Measurements from ENCODE around the gene TRAPPC10. TPM values are rescaled to one million over a fixed set of nuclear protein-coding genes. Genes with fewer than 3 reads are reported as not detected.
A peak's percentile ranks its signal among the peaks of the same experiment; 100 is the strongest.

TRAPPC10 gene
- total and polyA plus RNA-seq, 9 of the 15 experiments (the other 6 are each of a cell fraction or from before 2014, with no cell fraction given): 1.1 to 33.8 (median 24.3) TPM

DNA sequence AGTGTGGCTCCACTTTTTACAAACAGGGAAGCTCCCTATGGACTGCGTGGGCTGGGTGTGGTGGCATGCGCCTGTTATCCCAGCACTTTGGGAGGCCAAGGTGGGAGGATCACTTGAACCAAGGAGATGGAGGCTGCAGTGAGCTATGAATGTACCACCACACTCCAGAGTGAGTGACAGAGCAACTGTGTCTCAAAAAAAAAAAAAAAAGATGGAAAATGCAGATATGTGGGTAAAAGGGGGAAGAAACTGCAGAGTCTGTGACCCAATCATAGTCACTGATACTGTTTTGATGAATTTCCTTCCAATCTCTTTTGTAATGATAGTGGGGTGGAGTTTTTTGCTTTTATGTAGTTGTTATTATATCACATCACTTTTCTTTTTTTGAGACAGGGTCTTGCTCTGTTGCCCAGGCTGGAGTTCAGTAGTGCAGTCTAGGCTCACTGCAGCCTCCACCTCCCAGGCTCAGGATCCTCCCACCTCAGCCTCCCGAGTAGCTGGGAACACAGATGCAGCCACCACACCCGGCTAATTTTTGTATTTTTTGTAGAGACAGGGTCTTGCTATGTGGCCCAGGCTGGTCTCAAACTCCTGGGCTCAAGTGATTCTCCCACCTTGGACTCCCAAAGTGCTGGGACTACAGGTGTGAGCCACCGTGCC is 8.7 kb upstream of the TRAPPC10 start:
- peaks cover 0 to 10% of the 10 kb centered on the region in 2 experiments; a peak in 2 of 5 replicates for H3K4me1 ChIP-seq (replicated peaks in 1 of 2; ENCODE audit: control insufficient read depth in 2 of 2, insufficient read depth in 2 of 2, low read length in 2 of 2)
- WGBS (ENCODE audit: insufficient coverage, low coverage, missing lambda C conversion rate): 27% methylated on average over 5 of the region's 5 CpGs
- no peaks in the 10 kb centered on the region; the same call in 1 of the 2 replicates for H4K20me1 ChIP-seq (replicated peaks; ENCODE audit: control insufficient read depth, insufficient read depth, low read length)
- no peak overlapping the region for H3K9ac ChIP-seq (ENCODE audit: insufficient read depth in 1 of 2, low read depth in 2 of 2, low read length in 2 of 2)
- in situ Hi-C loops (cut with MboI) (no loop called here), intact Hi-C loops (cut with micrococcal nuclease) (no loop called here)
- no peak overlapping the region for H3K27ac ChIP-seq (ENCODE audit: extremely low read depth, low read depth, low read length)
- no peak overlapping the region for H3K4me2 ChIP-seq (ENCODE audit: insufficient read depth, low read length)
- no peaks in the 10 kb centered on the region for H3K79me2 ChIP-seq (ENCODE audit: control insufficient read depth, insufficient read depth, low read length)
- ATAC-seq (no peak), DNase-seq (ENCODE audit: extremely low read depth in 1 of 4, low spot score in 3 of 4) (no peak), FAIRE-seq (no peak)
- no peak overlapping the region for H2AFZ ChIP-seq (ENCODE audit: low read depth, low read length)
- no TSS peak for BruUV-seq (replicated peaks)
- H3K36me3 ChIP-seq (ENCODE audit: control insufficient read depth, insufficient read depth, low read length): no peaks in the 10 kb centered on the region
- H3K27me3 ChIP-seq (ENCODE audit: control insufficient read depth in 2 of 2, insufficient read depth in 2 of 2, low read length in 2 of 2): peaks cover 13 to 19% of the 10 kb centered on the region in 2 experiments
- no peak overlapping the region for H3K4me3 ChIP-seq
- no peaks in the 10 kb centered on the region for H3K9me3 ChIP-seq (replicated peaks; ENCODE audit: control insufficient read depth, insufficient read depth, low read depth, low read length)
- POLR2A ChIA-PET: interaction anchor here (1.4 kb wide), 1 partner anchor 9 kb away, joined by 10 read pairs; the partner anchor contains the start of gene TRAPPC10
- no peaks in the 10 kb centered on the region for H3K9me1 ChIP-seq (ENCODE audit: control insufficient read depth, insufficient read depth, low read length)
- no peak for TF ChIP-seq POLR2A (conservative IDR thresholded peaks at IDR 0.05)
- TF ChIP-seq, protein P1, sequence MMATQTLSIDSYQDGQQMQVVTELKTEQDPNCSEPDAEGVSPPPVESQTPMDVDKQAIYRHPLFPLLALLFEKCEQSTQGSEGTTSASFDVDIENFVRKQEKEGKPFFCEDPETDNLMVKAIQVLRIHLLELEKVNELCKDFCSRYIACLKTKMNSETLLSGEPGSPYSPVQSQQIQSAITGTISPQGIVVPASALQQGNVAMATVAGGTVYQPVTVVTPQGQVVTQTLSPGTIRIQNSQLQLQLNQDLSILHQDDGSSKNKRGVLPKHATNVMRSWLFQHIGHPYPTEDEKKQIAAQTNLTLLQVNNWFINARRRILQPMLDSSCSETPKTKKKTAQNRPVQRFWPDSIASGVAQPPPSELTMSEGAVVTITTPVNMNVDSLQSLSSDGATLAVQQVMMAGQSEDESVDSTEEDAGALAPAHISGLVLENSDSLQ (IDR thresholded peaks at IDR 0.05): peak; percentile 76
- peak; percentile 70 for TF ChIP-seq ZNF384 (IDR thresholded peaks at IDR 0.05; ENCODE audit: low read depth, low read length)
- TF ChIP-seq ZNF121 (CRISPR knock-in tag; conservative IDR thresholded peaks at IDR 0.05): peak; percentile 91
- CTCF ChIA-PET (ENCODE audit: low intra/inter-chr PET ratio): no interaction called here

DNA sequence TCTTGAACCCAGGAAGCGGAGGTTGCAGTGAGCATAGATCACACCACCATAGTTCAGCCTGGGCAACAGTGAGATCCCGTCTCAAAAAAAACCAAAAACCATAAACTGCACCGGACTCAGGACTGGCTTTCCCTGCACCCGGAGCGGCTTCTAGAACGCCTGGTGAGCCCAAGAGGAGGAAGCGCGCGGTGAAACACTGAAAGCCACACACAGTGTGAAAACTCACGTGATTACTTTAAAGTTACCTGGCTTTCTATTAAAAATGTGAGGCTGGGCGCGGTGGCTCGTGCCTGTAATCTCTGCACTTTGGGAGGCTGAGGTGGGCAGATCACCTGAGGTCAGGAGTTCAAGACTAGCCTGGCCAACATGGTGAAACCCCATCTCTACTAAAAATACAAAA is 7.0 kb upstream of the TRAPPC10 start:
- FAIRE-seq: no peak

More for the DNA sequence above, 7.0 kb upstream of the TRAPPC10 start:
- Histone ChIP-seq H3K4me2 (ENCODE audit: insufficient read depth, low read length) (no peak overlapping the region), H3K9ac (ENCODE audit: insufficient read depth in 1 of 2, low read depth in 2 of 2, low read length in 2 of 2) (no peak overlapping the region), H3K4me3 (no peak overlapping the region), H3K4me1 (replicated peaks in 1 of 2; ENCODE audit: control insufficient read depth in 2 of 2, insufficient read depth in 2 of 2, low read length in 2 of 2) (peaks cover 4 to 15% of the 10 kb centered on the region in 2 experiments; a peak in 3 of 5 replicates), H3K27me3 (ENCODE audit: control insufficient read depth in 2 of 2, insufficient read depth in 2 of 2, low read length in 2 of 2) (peaks cover 4 to 7% of the 10 kb centered on the region in 2 experiments), H3K9me1 (ENCODE audit: control insufficient read depth, insufficient read depth, low read length) (no peaks in the 10 kb centered on the region), H2AFZ (ENCODE audit: low read depth, low read length) (no peak overlapping the region), H3K27ac (ENCODE audit: extremely low read depth, low read depth, low read length) (no peak overlapping the region), H4K20me1 (replicated peaks; ENCODE audit: control insufficient read depth, insufficient read depth, low read length) (no peaks in the 10 kb centered on the region; the same call in 1 of the 2 replicates), H3K36me3 (ENCODE audit: control insufficient read depth, insufficient read depth, low read length) (no peaks in the 10 kb centered on the region), H3K79me2 (ENCODE audit: control insufficient read depth, insufficient read depth, low read length) (no peaks in the 10 kb centered on the region), H3K9me3 (replicated peaks; ENCODE audit: control insufficient read depth, insufficient read depth, low read depth, low read length) (no peaks in the 10 kb centered on the region)
- TF ChIP-seq, protein P2, sequence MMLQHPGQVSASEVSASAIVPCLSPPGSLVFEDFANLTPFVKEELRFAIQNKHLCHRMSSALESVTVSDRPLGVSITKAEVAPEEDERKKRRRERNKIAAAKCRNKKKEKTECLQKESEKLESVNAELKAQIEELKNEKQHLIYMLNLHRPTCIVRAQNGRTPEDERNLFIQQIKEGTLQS (IDR thresholded peaks at IDR 0.05): no peak
- TF ChIP-seq, protein P2 (CRISPR knock-in tag; conservative IDR thresholded peaks at IDR 0.05): no peak
- TF ChIP-seq, protein P3, sequence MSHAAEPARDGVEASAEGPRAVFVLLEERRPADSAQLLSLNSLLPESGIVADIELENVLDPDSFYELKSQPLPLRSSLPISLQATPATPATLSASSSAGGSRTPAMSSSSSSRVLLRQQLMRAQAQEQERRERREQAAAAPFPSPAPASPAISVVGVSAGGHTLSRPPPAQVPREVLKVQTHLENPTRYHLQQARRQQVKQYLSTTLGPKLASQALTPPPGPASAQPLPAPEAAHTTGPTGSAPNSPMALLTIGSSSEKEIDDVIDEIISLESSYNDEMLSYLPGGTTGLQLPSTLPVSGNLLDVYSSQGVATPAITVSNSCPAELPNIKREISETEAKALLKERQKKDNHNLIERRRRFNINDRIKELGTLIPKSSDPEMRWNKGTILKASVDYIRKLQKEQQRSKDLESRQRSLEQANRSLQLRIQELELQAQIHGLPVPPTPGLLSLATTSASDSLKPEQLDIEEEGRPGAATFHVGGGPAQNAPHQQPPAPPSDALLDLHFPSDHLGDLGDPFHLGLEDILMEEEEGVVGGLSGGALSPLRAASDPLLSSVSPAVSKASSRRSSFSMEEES (CRISPR knock-in tag; IDR thresholded peaks at IDR 0.05): peak; percentile 55
- TF ChIP-seq BHLHE40 (IDR thresholded peaks at IDR 0.05; ENCODE audit: low read length) (no peak), BDP1 (IDR thresholded peaks at IDR 0.05; ENCODE audit: insufficient read depth, insufficient read length) (no peak)
- intact Hi-C loops (cut with micrococcal nuclease): no loop called here
- ChIA-PET POLR2A (interaction anchor here (0.7 to 1.1 kb wide), 2 partner anchors 8 to 140 kb away, joined by 3 read pairs; no protein-coding TSS in a partner anchor), CTCF (ENCODE audit: low intra/inter-chr PET ratio) (no interaction called here)
- DNase-seq (ENCODE audit: extremely low read depth in 1 of 4, low spot score in 3 of 4) (no peak), ATAC-seq (no peak)
- in situ Hi-C loops (cut with MboI): no loop called here
- no TSS peak for BruUV-seq (replicated peaks)
- WGBS (ENCODE audit: insufficient coverage, low coverage, missing lambda C conversion rate): 48% methylated on average over 13 of the region's 13 CpGs

Measured in K562 (cell line).